K562 (cell line): ENCODE results near the gene RPAIN. TPM values are rescaled to one million over a fixed set of nuclear protein-coding genes. Genes with fewer than 3 reads are reported as not detected.

ENCODE experiments used
- ATAC-seq: fragments of 200-7000 bp; cut with Tn5 transposase; 3 replicates; pipeline ENCODE4 v1.9.1; 2020; ENCODE audit warnings: moderate library complexity
- BruUV-seq: library from RNA; stranded (reverse); fragments of 400-500 nt; replicated peaks from 2 replicates; lab custom pipeline; 2021; lab: Mats Ljungman, UMichigan
- CTCF ChIA-PET: fragments of 300-600 bp; formaldehyde crosslinking; extraction: SDS; loops from one replicate; lab custom pipeline; 2021; ENCODE audit warnings: low intra/inter-chr PET ratio; lab: Yijun Ruan, JAX
- POLR2A ChIA-PET: fragments of 300-600, 350-650 bp; sonication (Branson Sonifier 250); formaldehyde crosslinking; extraction: SDS; loops from one replicate; lab custom pipeline; 2021; ENCODE audit warnings: antibody characterized with exemption, inconsistent platforms; lab: Yijun Ruan, JAX
- DNase-seq, 4 experiments: peaks; one replicate each; pipeline versions ENCODE4 v3.0.0 to v3.0.0-alpha.2; 2011 to 2018; ENCODE audit warnings: low spot score in 3 of 4, mixed read lengths in 3 of 4; ENCODE audit errors: extremely low read depth in 1 of 4
- FAIRE-seq: peaks from 2 replicates; lab custom pipeline; 2011; peaks lifted over from hg19 to GRCh38; lab: Jason Lieb, UNC
- H2AFZ ChIP-seq: 2 replicates; pipeline ENCODE4 v1.6.0; 2011; ENCODE audit warnings: low read depth, low read length, control low read depth, inconsistent platforms
- H3K27ac ChIP-seq: fragments of 200-600 bp; 3 replicates; pipeline ENCODE4 v1.8.0; 2011; ENCODE audit warnings: low read depth, mild to moderate bottlenecking, control low read depth, inconsistent platforms, low read length, moderate library complexity, mixed read lengths; ENCODE audit errors: extremely low read depth
- H3K27me3 ChIP-seq, 2 experiments: fragments of 300-600 bp in 1 of 2; 2 replicates in 1 of 2; 3 replicates in 1 of 2; pipeline versions ENCODE4 v1.6.0 to v1.8.0; 2011; ENCODE audit warnings: inconsistent platforms in 2 of 2, low read length in 2 of 2, mild to moderate bottlenecking in 1 of 2, mixed read lengths in 1 of 2, moderate library complexity in 1 of 2; ENCODE audit not compliant: control insufficient read depth in 2 of 2, insufficient read depth in 2 of 2
- H3K36me3 ChIP-seq: fragments of 300-600 bp; 3 replicates; pipeline ENCODE4 v1.8.0; 2011; ENCODE audit warnings: mild to moderate bottlenecking, low read length, inconsistent platforms; ENCODE audit not compliant: control insufficient read depth, insufficient read depth
- H3K4me1 ChIP-seq, 2 experiments: fragments of 200-600 bp in 1 of 2; replicated peaks in 1 of 2; 2 replicates in 1 of 2; 3 replicates in 1 of 2; pipeline versions ENCODE4 v1.5.1 to v1.8.0; 2011; ENCODE audit warnings: inconsistent platforms in 2 of 2, low read length in 2 of 2, mild to moderate bottlenecking in 1 of 2, mixed read lengths in 1 of 2, moderate library complexity in 1 of 2; ENCODE audit not compliant: control insufficient read depth in 2 of 2, insufficient read depth in 2 of 2
- H3K4me2 ChIP-seq: 2 replicates; pipeline ENCODE4 v1.6.1; 2011; ENCODE audit warnings: low read length, control low read depth, inconsistent platforms, mixed read lengths; ENCODE audit not compliant: insufficient read depth
- H3K4me3 ChIP-seq: fragments of 200-600 bp; sonication (generic), shearing (Covaris generic); 2 replicates; pipeline ENCODE4 v1.5.1; 2016; ENCODE audit warnings: control low read depth, inconsistent platforms
- H3K79me2 ChIP-seq: fragments of 200-600 bp; 3 replicates; pipeline ENCODE4 v1.8.0; 2011; ENCODE audit warnings: low read length, inconsistent platforms; ENCODE audit not compliant: control insufficient read depth, insufficient read depth
- H3K9ac ChIP-seq, 2 experiments: 2 replicates each; pipeline versions ENCODE4 v1.6.0 to v1.6.1; 2011; ENCODE audit warnings: low read depth in 2 of 2, low read length in 2 of 2, control low read depth in 1 of 2, inconsistent platforms in 1 of 2, mild to moderate bottlenecking in 1 of 2, mixed read lengths in 1 of 2; ENCODE audit not compliant: insufficient read depth in 1 of 2
- H3K9me1 ChIP-seq: one replicate; pipeline ENCODE4 v1.6.0; 2011; ENCODE audit warnings: inconsistent platforms, mild to moderate bottlenecking, low read length, moderate library complexity; ENCODE audit not compliant: control insufficient read depth, insufficient read depth
- H3K9me3 ChIP-seq: replicated peaks from 2 replicates; pipeline ENCODE4 v1.5.1; 2011; ENCODE audit warnings: low read depth, low read length, inconsistent platforms; ENCODE audit not compliant: control insufficient read depth, insufficient read depth
- H4K20me1 ChIP-seq: replicated peaks from 2 replicates; pipeline ENCODE4 v1.6.1; 2011; ENCODE audit warnings: low read length, inconsistent platforms, mixed read lengths; ENCODE audit not compliant: control insufficient read depth, insufficient read depth
- ARID3B ChIP-seq: fragments of 250-450 bp; sonication (Bioruptor Pico); IDR thresholded peaks from 2 replicates; pipeline ENCODE4 v1.4.0; 2020; ENCODE audit warnings: borderline replicate concordance
- FOXJ2 ChIP-seq: fragments of 200-800 bp; sonication (Bioruptor generic); IDR thresholded peaks from 2 replicates; pipeline ENCODE4 v1.6.1; 2016; ENCODE audit warnings: missing genetic modification characterization, missing compliant biosample characterization
- HMBOX1 ChIP-seq: sonication (generic); IDR thresholded peaks from 2 replicates; pipeline ENCODE4 v1.6.1; 2016
- MIER1 ChIP-seq: fragments of 450-650 bp; IDR thresholded peaks from 2 replicates; pipeline ENCODE4 v1.6.1; 2016; ENCODE audit warnings: antibody characterized with exemption, mild to moderate bottlenecking, low read depth
- MLLT1 ChIP-seq, 2 experiments: fragments of 450-650 bp; IDR thresholded peaks; 2 replicates each; pipeline ENCODE4 v1.6.1; 2016
- PHF8 ChIP-seq: fragments of 200-600 bp; sonication (generic); IDR thresholded peaks from 2 replicates; pipeline ENCODE4 v1.6.1; 2012; ENCODE audit warnings: mixed run types, mild to moderate bottlenecking, inconsistent platforms, low read length, moderate library complexity, borderline replicate concordance
- SMARCE1 ChIP-seq: fragments of 450-650 bp; IDR thresholded peaks from 2 replicates; pipeline ENCODE4 v1.7.1; 2016; ENCODE audit warnings: mild to moderate bottlenecking
- U2AF2 ChIP-seq: fragments of 200-400 bp; formaldehyde crosslinking; optimal IDR thresholded peaks from 2 replicates; pipeline ENCODE3; 2017; ENCODE audit warnings: low read depth, mild to moderate bottlenecking, low read length
- USF2 ChIP-seq: sonication (generic); formaldehyde crosslinking; IDR thresholded peaks from 2 replicates; pipeline ENCODE4 v1.5.0; 2020; ENCODE audit warnings: missing genetic modification reagents
- ZBTB11 ChIP-seq, 3 experiments: fragments of 200-800 bp in 1 of 3; fragments of 250-450 bp in 1 of 3; fragments of 450-650 bp in 1 of 3; sonication (Bioruptor Pico) in 1 of 3; sonication (Bioruptor generic) in 1 of 3; formaldehyde crosslinking in 1 of 3; IDR thresholded peaks; 2 replicates each; pipeline versions ENCODE4 v1.6.1 to v1.8.0; 2016 to 2022; ENCODE audit warnings: mild to moderate bottlenecking in 2 of 3, missing genetic modification characterization in 2 of 3, missing compliant biosample characterization in 1 of 3, moderate library complexity in 1 of 3
- ZNF253 ChIP-seq: fragments of 250-450 bp; sonication (Bioruptor Pico); conservative IDR thresholded peaks from 2 replicates; pipeline ENCODE4 v1.6.1; 2021; ENCODE audit warnings: mild to moderate bottlenecking
- ZNF444 ChIP-seq: fragments of 250-450 bp; sonication (Bioruptor Pico); IDR thresholded peaks from 2 replicates; pipeline ENCODE4 v1.4.0; 2020; ENCODE audit warnings: mild to moderate bottlenecking, moderate library complexity
- ZNF696 ChIP-seq: fragments of 250-450 bp; sonication (Bioruptor Pico); conservative IDR thresholded peaks from 2 replicates; pipeline ENCODE4 v1.4.0; 2020; ENCODE audit warnings: mild to moderate bottlenecking, moderate library complexity
- whole genome bisulfite sequencing: fragments of 100-300 bp; shearing (Covaris generic); methylation state at CpG from one replicate; pipeline ENCODE4 v1.1.6; 2016; ENCODE audit warnings: low coverage, mixed read lengths; ENCODE audit not compliant: insufficient coverage; ENCODE audit errors: missing lambda C conversion rate; 5-methylcytosine and 5-hydroxymethylcytosine counted together
- in situ Hi-C: fragments of 300-500 bp; cut with MboI; formaldehyde crosslinking; loops from 4 replicates; pipeline ENCODE4 v1.15.0; 2018; ENCODE audit warnings: inconsistent platforms, mixed read lengths
- intact Hi-C: fragments of 100-400 bp; cut with micrococcal nuclease; formaldehyde crosslinking; loops from 2 replicates; pipeline ENCODE4 v1.14.2; 2022
- polyA plus RNA-seq, 8 experiments: library from polyadenylated mRNA; depleted of rRNA in 4 of 8; stranded (reverse) in 5 of 8; unstranded in 3 of 8; fragments of >200 nt; fragmentation: Nextera tagmentation in 2 of 8; fragmentation: Illumina TruSeq in 1 of 8; extraction: Ambion mirVana in 2 of 8; extraction: Trizol in 1 of 8; gene quantifications; 2 replicates each; pipeline versions ENCODE4 v1.2.1 to v1.2.3, GENCODE V29; 2011 to 2014; ENCODE audit warnings: inconsistent platforms in 1 of 8, missing spikeins in 1 of 8
- total RNA-seq, 7 experiments: library from RNA; depleted of rRNA in 6 of 7; stranded (reverse); fragments of >200 nt in 6 of 7; fragmentation: Illumina TruSeq in 2 of 7; extraction: Trizol in 2 of 7; gene quantifications; 2 replicates each; pipeline versions ENCODE4 v1.2.1 to v1.2.3, GENCODE V29; 2011 to 2021; ENCODE audit warnings: low replicate concordance in 1 of 7

The RPAIN gene
- total and polyA plus RNA-seq, 9 of the 15 experiments (the other 6 are each of a cell fraction or from before 2014, with no cell fraction given), result 27.3 to 63.7 (median 38.5) TPM

- no TSS peak for BruUV-seq
- Histone ChIP-seq H3K27ac (no peak overlapping the region), H3K4me3 (no peak overlapping the region), H2AFZ (no peak overlapping the region), H3K4me2 (no peak overlapping the region), H3K9ac (no peak overlapping the region), H3K27me3 (no peaks in the 10 kb centered on the region), H3K36me3 (peaks cover 58% of the 10 kb centered on the region; the same call in 2 of the 3 replicates), H3K79me2 (peaks cover 5% of the 10 kb centered on the region; the same call in 1 of the 3 replicates), H3K9me3 (no peaks in the 10 kb centered on the region), H4K20me1 (no peaks in the 10 kb centered on the region), H3K4me1 (peaks cover 3 to 4% of the 10 kb centered on the region in 2 experiments; a peak in 2 of 5 replicates), H3K9me1 (no peaks in the 10 kb centered on the region)
- DNase-seq, result no peak
- intact Hi-C loops, result no loop called here
- WGBS, result 97% methylated on average over 12 of the region's 22 CpGs
- FAIRE-seq, result no peak
- no peak for ATAC-seq
- in situ Hi-C loops, result no loop called here
- ChIA-PET CTCF (no interaction called here), POLR2A (interaction anchor here (0.7 kb wide), 1 partner anchor 8 kb away, joined by 3 read pairs; no protein-coding TSS in a partner anchor)
- TF ChIP-seq USF2 (no peak), U2AF2 (no peak), ZNF696 (CRISPR knock-in tag) (no peak), ZNF253 (no peak), ZNF444 (CRISPR knock-in tag) (no peak), PHF8 (no peak), FOXJ2 (tag) (no peak), MLLT1 (IDR thresholded peaks at IDR 0.05) (no peak), SMARCE1 (no peak), HMBOX1 (no peak), MIER1 (no peak), ZBTB11 (CRISPR knock-in tag; IDR thresholded peaks at IDR 0.05) (no peak), ARID3B (CRISPR knock-in tag) (no peak)
These were observed 24.2 kb downstream of the RPAIN start for GRCh38 chr17:5444209-5444608.
